Cardiac muscle cell (in vitro differentiated cells and primary cell): Measurements from ENCODE around the gene NUTM2D. TPM values are rescaled to one million over a fixed set of nuclear protein-coding genes. Genes with fewer than 3 reads are reported as not detected.
"Not testable (repeated sequence)": the region's sequence is repeated elsewhere in the genome, so short reads cannot be mapped to it uniquely, and the experiment has no call there.

Experiments
- DNase-seq, 2 donors: peaks; one replicate each; pipeline versions ENCODE4 v3.0.0 to v3.0.0-alpha.2; 2010 to 2017; ENCODE audit warnings: low read depth in 1 of 2, low spot score in 1 of 2
- H3K27ac ChIP-seq: fragments of 200-600 bp; sonication (generic); 2 replicates; pipeline ENCODE4 v1.5.1; 2016
- H3K27me3 ChIP-seq: fragments of 200-600 bp; sonication (generic); 2 replicates; pipeline ENCODE4 v1.6.0; 2016; ENCODE audit warnings: control low read depth
- H3K36me3 ChIP-seq: fragments of 200-600 bp; sonication (generic); 2 replicates; pipeline ENCODE4 v1.5.1; 2016; ENCODE audit warnings: control low read depth
- H3K4me1 ChIP-seq: fragments of 200-600 bp; sonication (generic); 2 replicates; pipeline ENCODE4 v1.8.1; 2017; ENCODE audit warnings: low read depth, mild to moderate bottlenecking, mixed run types
- H3K4me3 ChIP-seq: fragments of 200-600 bp; sonication (generic); 2 replicates; pipeline ENCODE4 v1.5.1; 2016; ENCODE audit warnings: mild to moderate bottlenecking
- H3K9me3 ChIP-seq: fragments of 200-600 bp; sonication (generic); 2 replicates; pipeline ENCODE4 v1.5.1; 2017; ENCODE audit warnings: low read depth, mild to moderate bottlenecking, control low read depth
- polyA plus RNA-seq: library from polyadenylated mRNA; unstranded; fragments of >200 nt; fragmentation: Nextera tagmentation; extraction: Ambion mirVana; gene quantifications from 2 replicates; pipeline ENCODE4 v1.2.1, GENCODE V29; 2016
- total RNA-seq: library from RNA; depleted of rRNA; stranded (reverse); fragments of >200 nt; gene quantifications from 2 replicates; pipeline ENCODE4 v1.2.3, GENCODE V29; 2016

The NUTM2D gene
- total and polyA plus RNA-seq, 2 experiments from 2014 or later = 0.78 to 8.7 TPM

DNA sequence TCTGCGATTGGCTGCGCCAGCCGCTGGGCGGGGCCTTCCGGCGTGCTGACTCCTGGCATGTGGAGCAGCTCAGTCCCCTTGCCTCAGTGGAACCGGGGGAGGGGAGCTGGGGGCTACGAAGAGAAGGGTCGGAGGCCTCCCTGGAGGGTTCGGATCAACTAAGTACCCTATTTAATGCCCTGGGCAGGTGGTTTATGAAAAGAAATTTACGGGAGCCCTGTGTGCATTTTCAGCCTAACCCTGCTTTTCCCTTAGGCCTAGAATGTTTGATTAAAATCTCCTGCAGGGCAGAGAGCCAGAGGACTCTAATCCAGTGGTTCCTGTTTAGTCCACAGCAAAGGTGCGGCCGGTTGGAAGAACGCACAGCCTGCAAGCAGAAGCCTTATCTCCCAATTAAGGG is 33.8 kb downstream of the NUTM2D start:
- H3K27me3 ChIP-seq, H3K4me3 ChIP-seq, DNase-seq, H3K9me3 ChIP-seq, H3K36me3 ChIP-seq, H3K4me1 ChIP-seq, H3K27ac ChIP-seq: not testable (repeated sequence)

DNA sequence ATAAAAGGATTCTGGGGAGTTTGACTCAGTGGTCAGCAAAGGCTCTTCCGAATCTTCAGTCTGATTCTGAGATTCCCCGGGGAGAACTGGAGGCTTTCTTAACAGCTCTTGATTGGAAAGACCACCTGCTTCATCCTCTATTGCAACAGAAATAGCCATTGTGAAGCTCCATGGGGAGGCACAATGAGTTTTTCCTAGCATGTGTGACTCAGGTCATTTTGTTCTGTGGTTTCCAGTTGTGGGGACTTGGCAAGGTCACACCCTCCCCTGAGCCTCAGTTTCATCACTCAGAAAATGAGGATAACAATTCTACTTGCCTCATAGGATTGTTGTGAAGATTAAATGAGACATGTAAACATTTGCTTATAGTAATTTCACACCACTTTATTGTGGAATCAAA is 38.7 kb downstream of the NUTM2D start:
- not testable (repeated sequence) for H3K4me3 ChIP-seq, H3K27me3 ChIP-seq, H3K9me3 ChIP-seq, H3K27ac ChIP-seq, DNase-seq, H3K4me1 ChIP-seq, H3K36me3 ChIP-seq

DNA sequence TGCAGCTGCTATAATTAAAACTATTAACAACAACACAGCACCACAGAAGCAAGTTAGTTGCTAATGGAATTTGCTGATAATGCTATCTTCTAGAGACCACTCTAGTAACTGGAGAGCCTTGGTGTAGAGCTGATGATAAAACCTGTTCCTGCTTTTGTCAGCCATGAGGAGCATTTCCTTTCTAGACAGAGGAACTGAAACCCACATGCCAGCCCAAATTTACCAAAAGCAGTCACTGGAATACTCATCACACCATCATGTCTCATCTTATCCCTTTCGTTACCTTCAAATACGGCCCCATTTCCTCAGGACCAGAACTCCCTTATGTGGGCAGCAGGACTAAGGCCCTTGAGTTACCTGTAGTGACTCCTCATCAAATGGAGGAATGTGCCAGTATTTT is 40.9 kb downstream of the NUTM2D start:
- not testable (repeated sequence) for H3K9me3 ChIP-seq, H3K27me3 ChIP-seq, H3K4me1 ChIP-seq, H3K36me3 ChIP-seq, H3K4me3 ChIP-seq, H3K27ac ChIP-seq, DNase-seq

DNA sequence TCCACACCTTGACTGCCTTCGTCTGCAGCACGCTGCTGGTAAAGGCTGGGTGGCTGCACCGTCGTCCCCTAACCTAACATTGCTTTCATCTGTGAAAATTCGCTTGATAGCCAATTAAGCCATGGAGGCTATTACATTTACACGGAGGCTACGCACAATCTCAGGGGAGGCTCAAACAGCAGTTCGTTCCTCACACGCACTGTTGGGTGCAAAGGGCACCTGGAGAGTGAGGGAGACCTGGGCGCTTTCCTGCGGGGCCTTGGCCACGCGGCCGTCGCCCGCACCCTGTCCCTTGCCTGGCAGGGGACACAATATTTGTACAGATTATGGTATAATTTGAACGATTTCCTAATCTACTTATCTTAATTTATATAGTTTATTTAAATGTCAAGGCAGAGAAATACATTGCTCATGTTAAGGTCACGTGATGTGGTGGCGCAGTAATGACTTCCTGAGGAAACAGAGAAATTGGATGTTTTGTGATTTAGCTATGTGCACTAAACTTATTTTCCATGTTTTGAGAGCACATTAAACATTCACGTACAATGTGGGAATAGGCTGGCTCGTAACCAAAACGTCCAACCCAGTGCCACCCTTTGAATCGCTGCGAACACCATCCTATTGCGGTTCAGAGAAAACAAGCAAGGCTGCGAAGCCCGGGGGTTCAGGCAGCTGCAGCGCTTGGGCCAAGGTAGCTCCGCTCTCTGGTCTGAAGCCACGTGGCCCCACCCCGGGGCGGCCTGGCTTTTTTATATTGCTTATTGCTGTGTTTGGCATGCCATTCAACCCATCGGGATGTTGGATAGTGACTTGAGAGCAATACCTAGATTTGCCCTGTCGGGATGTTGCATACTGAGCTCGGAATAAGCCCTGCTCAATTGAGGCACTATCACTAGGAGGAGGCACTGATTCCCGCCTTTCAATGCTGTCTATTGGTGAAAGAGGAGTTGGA is 50.2 kb downstream of the NUTM2D start:
- H3K4me3 ChIP-seq, H3K36me3 ChIP-seq, DNase-seq, H3K27ac ChIP-seq, H3K27me3 ChIP-seq, H3K9me3 ChIP-seq, H3K4me1 ChIP-seq: not testable (repeated sequence)

DNA sequence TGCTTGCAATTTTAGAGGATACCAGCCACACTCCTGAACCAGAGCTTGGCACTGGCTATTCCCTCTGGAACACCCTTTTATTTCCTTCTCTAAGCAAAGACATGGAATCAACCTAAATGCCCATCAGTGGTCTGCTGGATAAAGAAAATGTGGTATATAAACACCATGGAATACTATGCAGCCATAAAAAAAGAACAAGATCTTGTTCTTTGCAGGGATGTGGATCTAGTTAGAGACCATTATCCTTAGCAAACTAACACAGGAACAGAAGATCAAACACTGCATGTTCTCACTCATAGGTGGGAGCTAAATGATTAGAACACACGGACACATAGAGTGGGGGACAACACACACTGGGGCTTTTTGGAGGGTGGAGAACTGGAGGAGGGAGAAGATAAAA is 56.4 kb downstream of the NUTM2D start:
- not testable (repeated sequence) for H3K36me3 ChIP-seq, H3K9me3 ChIP-seq, DNase-seq, H3K4me3 ChIP-seq, H3K4me1 ChIP-seq, H3K27ac ChIP-seq
- peaks cover 11% of the 10 kb centered on the region for H3K27me3 ChIP-seq

Other genes starting within 250 kb of the NUTM2D start
- gene NUTM2A, start 132.3 kb upstream of the NUTM2D start, total RNA-seq = 3.0 and 5.6 TPM in 2 replicates
- 0.11 and 0.13 TPM in 2 replicates for gene NUTM2A, start 132.3 kb upstream of the NUTM2D start, polyA plus RNA-seq
- gene MINPP1, start 147.1 kb downstream of the NUTM2D start, total RNA-seq = 24.0 and 30.0 TPM in 2 replicates
- 21.7 and 27.0 TPM in 2 replicates for gene MINPP1, start 147.1 kb downstream of the NUTM2D start, polyA plus RNA-seq